Measurements from ENCODE around the gene NEK6.

GRCh38 chr9:124309667-124310084, 51.9 kb downstream of the NEK6 start:
- TF ChIP-seq POLR2A (IDR thresholded peaks at IDR 0.05) (no peak), CTCF (IDR thresholded peaks at IDR 0.05) (no peak)

Measured in testis (tissue), 2 donors.